Measurements from ENCODE around the gene SEMA4D. TPM values are rescaled to one million over a fixed set of nuclear protein-coding genes. Genes with fewer than 3 reads are reported as not detected.

SEMA4D gene
- total RNA-seq, 3 donors from 2014 or later (not counting 1 experiment from before 2014, with no cell fraction given), result 354 to 448 (median 420) TPM

GRCh38 chr9:89457376-89457855 is 40.5 kb downstream of the SEMA4D start:
- no peak for TF ChIP-seq CTCF (IDR thresholded peaks at IDR 0.05)
- Mint-ChIP-seq H3K4me3 (no peak overlapping the region), H3K9me3 (no peaks in the 10 kb centered on the region), H3K27ac (peak overlapping the region in 1 of 2 donors; percentile 88), H3K27me3 (ENCODE audit: low read depth in 2 of 2) (no peaks in the 10 kb centered on the region), H3K4me1 (peaks cover 73 to 81% of the 10 kb centered on the region in 2 donors), H3K36me3 (no peaks in the 10 kb centered on the region)
- Histone ChIP-seq H3K27me3 (ENCODE audit: control insufficient read depth, insufficient read depth, low read length) (no peaks in the 10 kb centered on the region), H3K4me1 (ENCODE audit: control insufficient read depth, insufficient read depth, low read length) (peaks cover 90% of the 10 kb centered on the region), H3K27ac (ENCODE audit: low read length) (no peak overlapping the region), H3K9me3 (ENCODE audit: control insufficient read depth, insufficient read depth, low read length) (no peaks in the 10 kb centered on the region), H3K36me3 (ENCODE audit: control insufficient read depth, insufficient read depth, low read length) (peaks cover 28% of the 10 kb centered on the region), H3K4me3 (ENCODE audit: low read length) (no peak overlapping the region)
- ATAC-seq (no peak), DNase-seq (no peak)
- 92% methylated on average over 9 of the region's 9 CpGs for WGBS (ENCODE audit: insufficient coverage)
- intact Hi-C loops (cut with micrococcal nuclease), result no loop called here

GRCh38 chr9:89455356-89455824 is 42.5 kb downstream of the SEMA4D start:
- Mint-ChIP-seq H3K9me3 (no peaks in the 10 kb centered on the region), H3K27ac (peak overlapping the region; percentile 87 to 88), H3K27me3 (ENCODE audit: low read depth in 2 of 2) (no peaks in the 10 kb centered on the region), H3K36me3 (peaks cover 8% of the 10 kb centered on the region), H3K4me1 (peaks cover 70 to 82% of the 10 kb centered on the region in 2 donors), H3K4me3 (peak overlapping the region; percentile 86)
- ATAC-seq (peak; percentile 52 to 58 (median 55)), DNase-seq (peak in 1 of 2 donors; percentile 67)
- no peaks in the 10 kb centered on the region for H3K9me3 ChIP-seq (ENCODE audit: control insufficient read depth, insufficient read depth, low read length)
- H3K4me3 ChIP-seq (ENCODE audit: low read length), result no peak overlapping the region
- peaks cover 31% of the 10 kb centered on the region for H3K36me3 ChIP-seq (ENCODE audit: control insufficient read depth, insufficient read depth, low read length)
- H3K4me1 ChIP-seq (ENCODE audit: control insufficient read depth, insufficient read depth, low read length), result peaks cover 72% of the 10 kb centered on the region
- 39% methylated on average over 8 of the region's 9 CpGs for WGBS (ENCODE audit: insufficient coverage)
- no peak for TF ChIP-seq CTCF (IDR thresholded peaks at IDR 0.05)
- no peaks in the 10 kb centered on the region for H3K27me3 ChIP-seq (ENCODE audit: control insufficient read depth, insufficient read depth, low read length)
- peak overlapping the region; percentile 46 for H3K27ac ChIP-seq (ENCODE audit: low read length)
- intact Hi-C loops (cut with micrococcal nuclease), result no loop called here

GRCh38 chr9:89454498-89455355 is 43.2 kb downstream of the SEMA4D start:
- Mint-ChIP-seq H3K9me3 (no peaks in the 10 kb centered on the region), H3K4me1 (peaks cover 70 to 82% of the 10 kb centered on the region in 2 donors), H3K36me3 (peaks cover 8% of the 10 kb centered on the region), H3K27ac (peak overlapping the region; percentile 87 to 88), H3K4me3 (peak overlapping the region; percentile 86), H3K27me3 (ENCODE audit: low read depth in 2 of 2) (no peaks in the 10 kb centered on the region)
- no peak for TF ChIP-seq CTCF (IDR thresholded peaks at IDR 0.05)
- Histone ChIP-seq H3K4me1 (ENCODE audit: control insufficient read depth, insufficient read depth, low read length) (peaks cover 65% of the 10 kb centered on the region), H3K9me3 (ENCODE audit: control insufficient read depth, insufficient read depth, low read length) (no peaks in the 10 kb centered on the region), H3K27me3 (ENCODE audit: control insufficient read depth, insufficient read depth, low read length) (no peaks in the 10 kb centered on the region), H3K27ac (ENCODE audit: low read length) (peak overlapping the region; percentile 46), H3K36me3 (ENCODE audit: control insufficient read depth, insufficient read depth, low read length) (peaks cover 28% of the 10 kb centered on the region), H3K4me3 (ENCODE audit: low read length) (no peak overlapping the region)
- DNase-seq (peak in 1 of 2 donors; percentile 44), ATAC-seq (peak; percentile 40 to 59 (median 58))
- WGBS (ENCODE audit: insufficient coverage), result 50% methylated on average over 24 of the region's 25 CpGs
- intact Hi-C loops (cut with micrococcal nuclease), result no loop called here
